Endometrium (tissue), 2 donors: Measurements from ENCODE around the gene ARID1A.

ENCODE experiments used
- FAIRE-seq: peaks from 2 replicates; lab custom pipeline; 2012; peaks lifted over from hg19 to GRCh38; lab: Jason Lieb, UNC
- donor health status: control.
- donor health status: control.

ARID1A gene

DNA sequence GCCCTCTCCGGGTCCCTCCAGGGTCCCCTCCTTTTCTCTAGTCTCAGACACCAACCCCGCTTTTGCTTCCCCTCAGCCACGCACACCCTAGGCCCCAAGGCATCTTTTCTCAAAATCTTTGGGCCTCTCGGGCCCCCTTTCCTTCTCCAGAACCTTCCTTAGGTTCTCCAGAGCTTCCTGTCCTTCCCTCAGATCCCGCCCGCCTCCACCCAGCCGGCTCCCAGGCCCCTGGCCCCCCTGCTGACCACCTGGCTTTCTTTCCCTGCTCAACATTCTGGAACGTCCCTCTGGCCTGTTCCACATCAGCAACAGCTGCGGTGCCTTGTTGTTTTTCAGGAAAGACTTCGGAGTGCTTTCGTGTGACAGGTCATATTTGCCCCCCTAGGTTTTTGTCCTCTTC lies 131.8 kb downstream of the ARID1A start:
- FAIRE-seq: no peak

GRCh38 chr1:26828411-26828991 lies 132.7 kb downstream of the ARID1A start:
- no peak for FAIRE-seq

DNA sequence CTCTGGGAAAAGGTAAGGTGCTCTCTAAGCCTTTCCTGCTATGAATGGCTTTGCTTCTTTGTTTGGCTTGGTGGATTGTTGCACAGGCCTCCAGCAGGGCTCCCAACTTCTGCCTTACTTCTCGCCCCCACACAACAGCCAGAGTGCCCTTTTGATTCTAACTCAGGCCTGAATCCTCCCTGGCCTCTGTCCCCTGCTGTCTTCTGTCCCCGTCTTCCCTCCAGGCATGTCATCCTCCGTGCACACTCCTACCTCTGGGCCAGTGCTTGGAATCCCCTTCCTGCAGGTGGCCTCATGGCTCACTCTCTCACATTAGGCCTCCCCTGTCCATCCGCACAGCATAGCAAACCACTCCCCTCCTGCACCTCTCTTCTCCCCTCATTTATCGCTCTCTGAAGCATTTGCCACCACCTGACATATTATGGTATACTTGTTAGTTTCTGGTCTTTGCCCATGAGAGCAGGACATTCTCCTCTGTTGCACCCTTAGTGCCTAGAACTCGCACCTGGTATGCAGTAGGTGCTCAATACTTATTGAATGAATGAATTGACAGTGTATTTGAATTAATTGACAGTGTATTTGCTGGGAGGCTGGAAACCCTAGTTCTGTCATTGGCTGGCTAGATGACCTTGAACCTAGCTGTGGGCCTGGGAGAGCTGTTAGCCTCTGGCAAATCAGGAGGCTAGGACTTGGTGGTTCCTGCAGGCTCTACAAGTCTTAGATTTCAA lies 133.5 kb downstream of the ARID1A start:
- FAIRE-seq: no peak

DNA sequence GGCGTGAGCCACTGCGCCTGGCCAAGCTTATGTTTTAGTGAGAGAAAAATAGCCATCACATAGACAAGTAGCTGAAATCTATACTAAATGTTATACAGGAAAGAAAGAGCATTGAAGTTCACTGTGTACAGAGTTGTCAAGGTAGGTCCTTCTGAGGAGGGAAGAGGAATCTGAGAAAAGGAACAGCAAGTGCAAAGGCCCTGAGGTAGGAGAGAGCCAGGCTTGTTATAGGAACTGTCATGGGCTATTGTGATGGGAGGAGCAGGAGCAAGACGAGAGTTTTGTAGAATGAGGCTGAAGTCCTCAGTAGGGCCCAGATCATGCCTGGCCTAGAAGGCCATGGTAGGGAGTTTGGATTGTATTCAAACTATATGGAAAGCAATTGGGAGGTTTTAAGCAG lies 135.2 kb downstream of the ARID1A start:
- FAIRE-seq: no peak
